Astrocyte of the cerebellum (primary cell): ENCODE measurements around the gene LUC7L3.
A peak's percentile ranks its signal among the peaks of the same experiment; 100 is the strongest.

Experiments used
- DNase-seq: peaks from one replicate; pipeline ENCODE4 v3.0.0-alpha.2; 2011; ENCODE audit warnings: low read depth
- H3K4me3 ChIP-seq: 2 replicates; pipeline ENCODE4 v1.5.1; 2011; ENCODE audit warnings: mild to moderate bottlenecking, low read depth, low read length, moderate library complexity
- CTCF ChIP-seq: IDR thresholded peaks from 2 replicates; pipeline ENCODE4 v1.5.1; 2012; ENCODE audit warnings: low read length, low read depth, moderate library complexity, mild to moderate bottlenecking; ENCODE audit errors: missing control alignments
- in situ Hi-C: cut with HindIII; loops from 2 replicates; pipeline ENCODE4 v1.10.0; 2017; ENCODE audit warnings: low sequenced_read_pairs

The LUC7L3 gene

DNA sequence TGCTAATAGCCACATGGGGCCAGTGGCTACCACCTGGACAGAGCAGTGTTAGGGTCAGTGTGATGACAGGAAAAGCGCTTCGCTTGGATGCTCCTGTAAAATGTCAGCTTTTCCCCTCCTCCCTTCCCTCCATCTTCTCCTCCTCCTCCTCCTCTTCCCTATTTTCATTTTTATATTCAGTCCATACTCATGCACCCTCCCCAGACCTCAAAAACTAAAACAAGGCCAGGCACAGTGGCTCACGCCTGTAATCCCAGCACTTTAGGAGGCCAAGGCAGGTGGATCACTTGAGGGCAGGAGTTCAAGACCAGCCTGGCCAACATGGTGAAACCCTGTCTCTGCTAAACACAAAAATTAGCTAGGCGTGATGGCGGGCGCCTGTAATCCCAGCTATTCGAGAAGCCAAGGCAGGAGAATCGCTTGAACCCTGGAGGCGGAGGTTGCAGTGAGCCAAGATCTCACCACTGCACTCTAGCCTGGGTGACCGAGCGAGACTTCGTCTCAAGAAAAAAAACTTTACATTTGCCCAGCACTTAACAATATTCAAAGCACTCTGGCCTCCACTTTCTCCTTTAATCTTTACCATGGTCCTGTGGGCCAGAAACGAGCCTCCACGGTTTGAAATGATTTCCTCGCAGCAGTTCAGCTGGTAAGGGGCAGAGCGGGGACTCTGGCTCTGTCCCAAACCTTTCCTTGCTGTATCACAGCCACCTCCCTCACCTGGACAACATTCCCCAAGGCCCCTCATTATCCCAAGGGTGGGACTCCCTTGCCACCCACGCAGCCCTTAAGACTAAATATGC, 33.5 kb upstream of the LUC7L3 start:
- in situ Hi-C loops: no loop called here
- no peak for TF ChIP-seq CTCF
- no peak for DNase-seq
- no peak overlapping the region for H3K4me3 ChIP-seq

DNA sequence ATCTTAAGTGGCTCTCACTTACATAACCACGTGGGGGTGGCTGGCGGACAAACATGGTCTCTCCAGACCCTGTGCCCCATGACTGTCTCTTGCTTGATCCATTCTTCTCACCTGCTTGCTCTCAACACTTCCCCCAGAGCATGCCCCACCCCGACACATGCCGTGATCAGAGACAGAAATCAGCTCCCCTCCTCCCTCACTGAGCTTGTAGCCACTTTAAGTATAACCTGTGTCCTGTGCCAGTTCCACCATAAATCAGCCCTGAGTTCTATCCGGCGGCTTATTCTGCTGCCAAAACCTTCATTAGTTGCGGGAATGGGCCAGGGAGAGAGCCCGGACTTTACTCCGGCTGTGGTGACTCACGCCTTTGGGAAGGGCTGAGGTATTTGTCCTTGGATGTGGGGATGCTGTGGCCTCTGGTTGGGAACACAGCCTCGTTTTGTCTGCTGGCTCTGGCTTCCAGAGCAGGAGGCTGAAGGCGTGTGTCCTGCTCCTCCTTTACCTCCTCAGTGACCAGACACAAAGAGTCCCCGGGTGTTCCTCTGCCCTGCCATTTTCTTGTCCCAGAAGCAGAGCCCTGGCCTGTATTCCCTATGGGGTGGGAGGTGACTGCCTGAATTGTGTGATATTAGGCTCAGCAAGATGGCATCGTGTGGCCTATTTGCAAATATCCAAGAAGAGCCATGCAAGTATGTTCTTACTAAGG, 32.8 kb upstream of the LUC7L3 start:
- DNase-seq: peak; percentile 90
- no peak for TF ChIP-seq CTCF
- in situ Hi-C loops: no loop called here
- H3K4me3 ChIP-seq: no peak overlapping the region

- peak; percentile 79 for DNase-seq
- in situ Hi-C loops: no loop called here
- TF ChIP-seq CTCF: no peak
- peak overlapping the region; percentile 28 for H3K4me3 ChIP-seq
Observed at GRCh38 chr17:50687200-50688066, 32.0 kb upstream of the LUC7L3 start.

- no peak for DNase-seq
- in situ Hi-C loops: no loop called here
- H3K4me3 ChIP-seq: no peak overlapping the region
- TF ChIP-seq CTCF: no peak
Observed at GRCh38 chr17:50688245-50688644, 31.2 kb upstream of the LUC7L3 start.

DNA sequence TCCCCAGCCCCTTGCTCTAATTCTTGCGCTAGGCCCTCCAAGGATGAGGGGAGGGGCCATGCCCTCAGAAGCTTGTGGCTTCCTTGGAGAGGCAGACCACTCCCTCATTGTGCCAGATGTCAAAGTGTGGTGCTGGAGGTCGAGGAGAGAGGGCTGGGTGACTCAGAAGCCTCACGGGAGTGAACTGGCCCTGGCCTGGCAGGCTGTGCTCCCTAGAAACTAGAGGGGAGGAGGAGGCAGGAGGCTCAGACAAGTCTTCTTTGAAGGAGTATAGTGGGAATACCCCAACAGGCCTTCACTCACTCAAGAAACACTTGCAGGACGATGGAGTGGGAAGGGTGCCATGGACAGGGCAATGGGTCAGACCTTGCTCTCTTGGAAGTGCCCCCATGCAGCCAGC, 30.2 kb upstream of the LUC7L3 start:
- no peak for DNase-seq
- H3K4me3 ChIP-seq: no peak overlapping the region
- in situ Hi-C loops: no loop called here
- no peak for TF ChIP-seq CTCF

DNA sequence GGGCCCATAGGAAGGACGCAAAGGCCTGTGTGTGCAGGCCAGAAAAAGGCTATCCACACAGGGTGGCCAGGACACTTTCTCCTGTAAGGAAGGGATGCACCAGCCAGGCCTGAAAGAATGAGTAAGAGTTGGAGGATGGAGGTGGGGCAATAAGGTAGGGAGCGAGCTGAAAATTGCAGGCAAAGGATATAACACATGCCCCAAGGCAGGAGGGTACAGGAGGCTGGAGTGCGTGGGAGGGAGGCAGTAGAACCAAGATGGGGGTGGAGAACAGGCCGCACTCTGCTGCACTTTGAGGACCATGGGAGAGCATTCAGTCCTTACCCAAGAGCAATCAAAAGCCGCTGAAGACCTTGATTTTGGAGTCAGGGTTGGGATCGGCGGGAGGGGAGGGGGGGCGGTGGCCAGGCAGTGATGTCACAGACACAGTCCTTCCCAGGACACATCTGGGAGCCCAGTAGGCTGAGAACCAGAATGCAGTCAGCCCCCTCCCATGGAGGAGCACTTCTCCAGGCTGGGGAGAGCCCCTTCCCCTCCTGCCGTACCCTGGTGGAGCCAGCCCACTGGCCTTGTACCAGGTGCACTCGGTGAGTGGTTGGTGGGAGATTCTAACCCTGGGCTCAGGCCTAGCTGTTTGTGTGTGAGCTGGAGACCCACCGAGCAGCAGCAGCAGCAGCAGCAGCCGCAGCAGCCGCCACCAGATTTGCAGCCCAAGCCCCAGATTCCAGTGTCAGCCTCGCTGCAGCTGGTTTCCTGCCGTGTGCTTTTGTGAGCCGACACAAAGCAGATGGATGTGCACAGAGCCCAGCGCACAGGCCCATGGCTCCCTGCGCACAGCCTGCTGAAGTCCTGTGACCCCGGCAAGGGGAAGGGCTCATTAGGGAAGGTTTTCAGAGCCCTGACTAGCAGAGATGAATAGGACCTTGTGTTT, 29.2 kb upstream of the LUC7L3 start:
- TF ChIP-seq CTCF: no peak
- DNase-seq: no peak
- in situ Hi-C loops: loop anchor here (5.0 kb wide), 1 partner anchor 63 kb away; no protein-coding TSS in a partner anchor
- no peak overlapping the region for H3K4me3 ChIP-seq
